B cell (primary cell): Measurements from ENCODE around the gene MBNL1.

Source experiments
- CTCF ChIP-seq: fragments of 200-600 bp; IDR thresholded peaks from one replicate; pipeline ENCODE4 v1.8.0; 2022; ENCODE audit warnings: antibody characterized with exemption, mild to moderate bottlenecking
- EZH2 ChIP-seq: IDR thresholded peaks from 2 replicates; pipeline ENCODE4 v1.6.1; 2012; ENCODE audit warnings: borderline replicate concordance, low read depth, mild to moderate bottlenecking, moderate library complexity, low read length; ENCODE audit not compliant: insufficient read depth, poor library complexity, severe bottlenecking

DNA sequence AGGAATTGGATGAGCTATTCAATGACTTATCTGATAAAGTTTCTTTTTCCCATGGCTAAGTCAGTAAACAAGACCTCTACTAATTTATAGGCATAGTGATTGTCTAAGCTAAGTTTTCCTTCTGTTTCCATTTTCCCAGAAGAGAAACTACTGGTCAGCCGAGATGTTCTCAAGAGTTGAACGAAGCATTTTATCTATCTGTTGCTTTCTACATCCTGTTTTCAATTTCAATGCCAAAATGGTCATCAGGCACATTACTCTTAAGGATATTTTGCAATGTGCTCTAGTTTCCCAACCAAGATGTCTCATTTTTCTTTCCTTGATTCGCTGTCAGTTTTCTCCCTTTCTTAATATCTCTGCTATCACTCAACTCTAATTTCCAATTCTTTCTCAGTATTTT lies 228.7 kb downstream of the MBNL1 start:
- no peak for TF ChIP-seq CTCF
- no peak for TF ChIP-seq EZH2
